GM18861 (cell line): ENCODE measurements around the gene GNG8.

Experiments used
- ATAC-seq: cut with Tn5 transposase; IDR thresholded peaks from one replicate; pipeline ENCODE4 v1.9.1; 2021; ENCODE audit not compliant: unreplicated experiment

Gene GNG8

DNA sequence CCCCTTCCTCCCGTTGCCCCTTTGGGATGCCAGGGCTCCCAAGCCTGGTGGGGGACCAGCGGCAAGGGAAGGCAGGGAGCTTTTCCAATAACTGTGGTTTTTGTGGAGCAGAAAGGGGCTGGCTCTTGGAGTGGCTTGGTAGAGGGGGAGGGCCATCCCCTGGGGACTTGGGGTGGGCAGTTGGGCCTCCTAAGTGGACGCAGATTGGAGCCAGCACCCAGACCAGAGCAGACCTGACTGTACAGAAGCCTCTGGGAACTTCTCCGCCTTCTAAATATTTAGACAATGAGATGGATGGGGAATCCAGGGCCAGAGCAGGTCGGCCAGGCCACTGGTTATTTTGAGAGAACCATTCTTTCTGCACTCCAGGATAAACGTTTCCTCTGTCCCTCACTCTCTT, 15.3 kb downstream of the GNG8 start:
- no peak for ATAC-seq

- no peak for ATAC-seq
Measured at GRCh38 chr19:46620267-46620666, 15.7 kb downstream of the GNG8 start.

GRCh38 chr19:46618670-46619231, 17.3 kb downstream of the GNG8 start:
- no peak for ATAC-seq

DNA sequence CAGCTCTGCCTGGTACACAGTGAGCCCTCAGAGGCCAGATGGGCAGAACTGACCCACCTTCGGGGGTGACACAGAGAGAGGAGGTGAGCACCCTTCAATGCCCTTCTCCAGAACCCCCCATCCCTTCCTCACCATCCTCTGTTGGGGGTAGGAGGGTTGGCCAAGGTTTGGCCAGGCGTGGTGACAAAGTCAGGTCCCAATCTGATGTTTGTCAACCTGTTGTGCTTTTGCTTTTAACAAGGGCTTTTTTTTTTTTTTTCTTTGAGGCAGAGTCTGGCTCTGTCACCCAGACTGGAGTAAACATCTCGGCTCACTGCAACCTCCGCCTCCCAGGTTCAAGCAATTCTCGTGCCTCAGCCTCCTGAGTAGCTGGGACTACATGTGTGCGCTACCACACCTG, 18.4 kb downstream of the GNG8 start:
- no peak for ATAC-seq

GRCh38 chr19:46616631-46617322, 19.2 kb downstream of the GNG8 start:
- no peak for ATAC-seq

- ATAC-seq: no peak
Measured at GRCh38 chr19:46615966-46616365, 20.0 kb downstream of the GNG8 start.

GRCh38 chr19:46614114-46614722, 21.8 kb downstream of the GNG8 start:
- no peak for ATAC-seq

GRCh38 chr19:46613525-46613924, 22.5 kb downstream of the GNG8 start:
- no peak for ATAC-seq

DNA sequence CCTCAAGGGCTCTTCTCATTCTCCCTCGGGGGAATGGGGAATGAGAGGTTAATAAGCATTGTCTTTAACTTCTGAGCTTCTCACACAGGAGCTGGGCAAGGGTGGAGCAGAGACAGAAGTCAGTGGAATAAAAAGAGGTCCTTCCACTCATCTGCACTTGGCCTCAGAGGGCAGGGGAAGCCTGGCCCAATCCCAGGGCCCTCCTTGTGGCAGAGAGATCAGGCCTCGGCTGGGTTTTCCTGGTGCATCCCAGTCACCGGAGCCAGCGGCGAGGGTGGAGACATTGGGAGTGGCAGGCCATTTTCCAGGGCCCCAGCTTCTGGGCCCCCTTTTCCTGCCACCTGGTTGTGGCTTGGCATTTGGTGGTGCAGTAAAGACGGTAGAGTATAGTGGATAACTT, 24.2 kb downstream of the GNG8 start:
- no peak for ATAC-seq

GRCh38 chr19:46610851-46611770, 24.9 kb downstream of the GNG8 start:
- no peak for ATAC-seq

DNA sequence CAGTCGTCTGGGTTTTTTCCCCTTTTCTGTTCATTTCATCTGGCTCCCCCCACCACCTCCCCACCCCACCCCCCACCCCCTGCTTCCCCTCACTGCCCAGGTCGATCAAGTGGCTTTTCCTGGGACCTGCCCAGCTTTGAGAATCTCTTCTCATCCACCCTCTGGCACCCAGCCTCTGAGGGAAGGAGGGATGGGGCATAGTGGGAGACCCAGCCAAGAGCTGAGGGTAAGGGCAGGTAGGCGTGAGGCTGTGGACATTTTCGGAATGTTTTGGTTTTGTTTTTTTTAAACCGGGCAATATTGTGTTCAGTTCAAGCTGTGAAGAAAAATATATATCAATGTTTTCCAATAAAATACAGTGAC, 25.6 kb downstream of the GNG8 start:
- ATAC-seq: no peak

DNA sequence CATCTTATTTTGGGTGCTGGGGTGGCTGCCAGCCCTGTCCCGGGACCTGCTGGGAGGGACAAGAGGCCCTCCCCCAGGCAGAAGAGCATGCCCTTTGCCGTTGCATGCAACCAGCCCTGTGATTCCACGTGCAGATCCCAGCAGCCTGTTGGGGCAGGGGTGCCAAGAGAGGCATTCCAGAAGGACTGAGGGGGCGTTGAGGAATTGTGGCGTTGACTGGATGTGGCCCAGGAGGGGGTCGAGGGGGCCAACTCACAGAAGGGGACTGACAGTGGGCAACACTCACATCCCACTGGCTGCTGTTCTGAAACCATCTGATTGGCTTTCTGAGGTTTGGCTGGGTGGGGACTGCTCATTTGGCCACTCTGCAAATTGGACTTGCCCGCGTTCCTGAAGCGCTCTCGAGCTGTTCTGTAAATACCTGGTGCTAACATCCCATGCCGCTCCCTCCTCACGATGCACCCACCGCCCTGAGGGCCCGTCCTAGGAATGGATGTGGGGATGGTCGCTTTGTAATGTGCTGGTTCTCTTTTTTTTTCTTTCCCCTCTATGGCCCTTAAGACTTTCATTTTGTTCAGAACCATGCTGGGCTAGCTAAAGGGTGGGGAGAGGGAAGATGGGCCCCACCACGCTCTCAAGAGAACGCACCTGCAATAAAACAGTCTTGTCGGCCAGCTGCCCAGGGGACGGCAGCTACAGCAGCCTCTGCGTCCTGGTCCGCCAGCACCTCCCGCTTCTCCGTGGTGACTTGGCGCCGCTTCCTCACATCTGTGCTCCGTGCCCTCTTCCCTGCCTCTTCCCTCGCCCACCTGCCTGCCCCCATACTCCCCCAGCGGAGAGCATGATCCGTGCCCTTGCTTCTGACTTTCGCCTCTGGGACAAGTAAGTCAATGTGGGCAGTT, 26.2 kb downstream of the GNG8 start:
- ATAC-seq: no peak

DNA sequence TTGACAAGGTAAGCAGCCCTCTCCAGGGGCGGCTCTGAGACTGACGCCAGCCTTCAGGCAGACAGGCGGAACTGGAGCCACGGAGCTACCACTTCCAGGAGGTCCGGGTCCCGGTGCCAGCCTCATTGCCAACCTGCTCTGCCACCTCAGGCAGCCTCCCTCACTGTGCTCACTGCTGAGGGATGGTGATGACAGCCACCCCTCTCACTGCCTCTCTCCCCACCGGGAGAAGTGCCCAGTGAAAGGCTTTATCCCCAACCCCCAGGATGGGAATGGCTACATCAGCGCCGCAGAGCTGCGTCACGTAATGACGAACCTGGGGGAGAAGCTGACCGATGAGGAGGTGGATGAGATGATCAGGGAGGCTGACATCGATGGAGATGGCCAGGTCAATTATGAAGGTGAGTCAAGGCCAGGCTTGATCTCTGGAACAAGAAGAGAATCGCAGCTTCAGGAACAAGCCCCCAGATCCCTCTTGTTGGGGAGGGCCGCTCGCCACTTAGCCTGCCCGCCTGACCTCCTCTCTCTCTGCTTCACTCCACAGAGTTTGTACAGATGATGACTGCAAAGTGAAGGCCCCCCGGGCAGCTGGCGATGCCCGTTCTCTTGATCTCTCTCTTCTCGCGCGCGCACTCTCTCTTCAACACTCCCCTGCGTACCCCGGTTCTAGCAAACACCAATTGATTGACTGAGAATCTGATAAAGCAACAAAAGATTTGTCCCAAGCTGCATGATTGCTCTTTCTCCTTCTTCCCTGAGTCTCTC, 27.2 kb downstream of the GNG8 start:
- ATAC-seq: no peak

- no peak for ATAC-seq
Measured at GRCh38 chr19:46608178-46608577, 27.8 kb downstream of the GNG8 start.

DNA sequence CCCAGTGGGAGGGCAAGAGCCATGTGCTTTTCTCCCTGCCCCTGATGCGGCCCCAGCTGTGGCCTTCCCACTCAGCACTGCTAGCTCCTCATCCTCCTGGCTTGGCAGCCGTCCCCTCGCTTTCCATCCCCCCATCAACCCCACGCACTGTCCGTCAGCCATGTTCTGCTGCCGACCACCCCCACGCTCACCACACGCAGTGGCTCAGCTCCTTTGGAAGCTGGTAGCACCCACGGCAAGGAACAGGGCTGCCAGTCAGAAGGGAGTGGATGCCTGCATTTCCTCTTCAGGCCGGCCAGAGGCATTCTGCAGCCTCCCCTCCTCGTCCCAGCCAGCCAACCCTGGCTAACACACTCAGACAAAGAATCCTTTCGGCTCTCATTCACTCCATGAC, 28.6 kb downstream of the GNG8 start:
- ATAC-seq: no peak

GRCh38 chr19:46606681-46607447, 29.1 kb downstream of the GNG8 start:
- ATAC-seq: no peak

DNA sequence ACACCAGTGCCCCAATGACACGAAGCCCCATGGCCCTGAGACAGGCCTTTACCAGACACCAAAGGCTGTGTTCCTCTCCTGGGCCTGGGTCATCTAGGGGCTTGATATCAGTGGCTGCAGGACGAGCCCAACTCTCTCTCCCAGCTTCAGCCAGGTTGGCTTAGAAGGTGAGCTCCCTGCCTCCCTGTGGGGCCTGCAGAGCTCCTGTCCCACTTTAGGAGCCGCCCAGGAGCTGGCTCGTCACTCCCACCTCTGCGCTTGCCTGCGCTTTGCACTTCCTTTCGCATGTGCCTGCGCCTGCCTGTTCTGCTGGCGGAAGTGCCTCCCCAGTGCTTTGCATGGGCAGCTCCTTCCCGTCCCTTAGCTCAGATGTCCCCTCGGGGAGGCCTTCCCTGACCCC, 30.0 kb downstream of the GNG8 start:
- ATAC-seq: no peak

DNA sequence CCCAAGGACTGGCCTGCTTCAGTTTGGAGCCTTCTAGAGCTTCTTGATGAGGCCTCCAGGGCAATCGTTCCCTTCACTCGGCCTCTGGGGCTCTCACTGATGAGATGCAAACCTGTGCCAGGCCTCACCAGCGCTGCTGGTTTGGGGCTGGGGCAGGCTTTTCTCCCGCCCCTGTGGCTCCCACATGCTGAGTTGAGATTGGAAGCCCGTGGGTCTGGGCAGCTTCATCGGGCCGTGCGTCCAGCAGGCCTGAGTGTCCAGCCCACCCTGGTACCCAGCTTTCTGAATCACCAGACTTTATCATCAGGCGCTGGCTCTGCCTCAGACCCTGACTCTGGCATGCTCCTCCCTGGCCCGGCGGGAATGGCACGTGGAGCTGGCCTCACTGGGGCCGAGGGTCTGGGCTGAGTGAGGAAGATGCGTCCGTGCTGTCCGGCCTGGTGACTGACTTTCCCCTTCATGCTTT, 30.6 kb downstream of the GNG8 start:
- ATAC-seq: no peak

DNA sequence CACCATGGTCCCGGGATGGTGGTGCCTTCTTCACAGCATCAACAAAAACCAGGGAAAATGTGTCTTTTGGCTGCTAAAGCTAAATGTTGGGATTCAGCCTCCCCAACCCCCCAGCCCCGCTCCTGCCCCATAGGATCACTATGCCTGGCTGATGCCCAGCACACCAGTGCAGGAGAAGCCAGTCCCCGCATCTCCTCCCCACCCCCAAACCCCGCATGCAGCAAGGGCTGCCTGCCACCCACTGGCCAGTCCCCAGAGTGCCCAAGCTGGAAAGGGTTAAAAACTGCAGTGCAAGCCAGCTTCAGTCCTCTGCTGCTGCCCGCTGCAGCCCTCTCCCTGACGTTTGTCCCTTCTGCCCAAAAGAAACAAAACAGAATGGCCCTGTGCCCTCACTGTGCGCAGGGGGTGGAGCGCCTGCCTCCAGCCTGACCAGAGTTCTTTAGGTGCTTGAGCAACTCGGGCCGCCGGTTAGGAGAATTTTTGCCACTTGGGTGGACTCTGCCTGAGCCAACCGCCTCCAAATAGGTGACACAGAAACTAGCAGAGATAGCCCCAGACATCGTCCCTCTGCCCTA, 31.1 kb downstream of the GNG8 start:
- ATAC-seq: no peak
